HG02943 (cell line): Measurements from ENCODE around the gene HK2.
"Not testable (repeated sequence)": the region's sequence is repeated elsewhere in the genome, so short reads cannot be mapped to it uniquely, and the experiment has no call there.

ENCODE experiments used
- ATAC-seq: cut with Tn5 transposase; IDR thresholded peaks from one replicate; pipeline ENCODE4 v1.9.1; 2021; ENCODE audit warnings: mild to moderate bottlenecking, low read depth, moderate library complexity; ENCODE audit not compliant: unreplicated experiment

Gene HK2

GRCh38 chr2:74833418-74834233 lies at the start of gene HK2:
Gene HK2, plus strand, starts transcription at chr2:74834127. Its CDS starts 454 bp downstream, at chr2:74834581.
- peak; percentile 78 for ATAC-seq

- ATAC-seq, result no peak
Observed at GRCh38 chr2:74789271-74789670, 44.7 kb upstream of the HK2 start.

- no peak for ATAC-seq
Observed at GRCh38 chr2:74792282-74792681, 41.6 kb upstream of the HK2 start.

DNA sequence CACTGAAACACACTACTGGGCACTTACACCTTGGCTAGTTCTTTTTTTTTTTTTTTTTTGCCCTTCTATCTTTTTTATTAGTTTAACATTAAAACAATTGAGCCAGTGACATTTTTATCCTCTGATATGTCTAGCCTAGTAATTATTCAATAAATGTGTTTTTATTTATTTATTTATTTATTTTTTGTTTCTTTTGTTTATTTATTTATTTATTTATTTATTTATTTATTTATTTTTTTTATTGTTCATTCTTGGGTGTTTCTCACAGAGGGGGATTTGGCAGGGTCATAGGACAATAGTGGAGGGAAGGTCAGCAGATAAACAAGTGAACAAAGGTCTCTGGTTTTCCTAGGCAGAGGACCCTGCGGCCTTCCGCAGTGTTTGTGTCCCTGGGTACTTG lies 39.0 kb upstream of the HK2 start:
- not testable (repeated sequence) for ATAC-seq

DNA sequence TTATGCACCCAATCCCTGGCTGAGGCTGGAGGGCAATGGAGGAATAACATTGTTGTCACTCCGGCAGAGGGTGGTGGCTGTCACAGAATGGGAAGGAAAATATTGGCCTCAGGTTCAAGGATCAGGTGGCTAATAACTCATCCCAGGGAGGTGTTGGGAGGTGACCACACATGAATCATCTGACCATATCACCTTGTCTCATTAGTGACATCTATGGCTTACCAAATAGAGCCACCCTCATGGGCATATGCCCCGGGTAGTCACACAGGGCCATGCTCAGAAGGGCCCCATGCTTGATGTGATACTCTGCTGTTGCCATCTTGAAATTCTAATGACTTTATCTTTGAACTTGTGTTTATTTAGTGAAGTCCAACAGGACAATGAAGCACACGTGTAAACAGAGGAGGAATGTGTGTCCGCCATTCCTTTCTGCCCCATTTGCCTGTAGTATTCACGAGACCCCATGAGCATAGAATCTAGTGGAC lies 27.5 kb upstream of the HK2 start:
- no peak for ATAC-seq

DNA sequence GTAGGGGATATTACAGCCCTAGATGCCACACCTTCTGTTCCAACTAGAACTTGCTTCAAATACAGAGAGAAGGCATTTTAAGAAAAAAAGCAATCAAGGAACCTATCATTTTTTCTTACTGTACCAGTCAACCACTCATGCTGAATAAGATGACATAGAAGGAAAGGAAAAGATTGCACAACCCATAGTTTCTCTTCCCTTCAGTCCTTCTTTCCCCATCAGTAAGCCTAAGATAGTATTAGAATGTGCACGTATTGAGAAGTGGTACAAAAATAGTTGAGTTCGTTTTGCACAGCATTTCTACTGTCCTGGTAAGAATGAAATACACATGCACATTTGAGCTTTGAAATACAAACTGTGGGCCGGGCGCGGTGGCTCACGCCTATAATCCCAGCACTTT lies 27.0 kb upstream of the HK2 start:
- ATAC-seq, result no peak

GRCh38 chr2:74812787-74813590 lies 20.9 kb upstream of the HK2 start:
- no peak for ATAC-seq

- ATAC-seq, result no peak
Observed at GRCh38 chr2:74814102-74814501, 19.8 kb upstream of the HK2 start.

- no peak for ATAC-seq
Observed at GRCh38 chr2:74815941-74816340, 18.0 kb upstream of the HK2 start.

DNA sequence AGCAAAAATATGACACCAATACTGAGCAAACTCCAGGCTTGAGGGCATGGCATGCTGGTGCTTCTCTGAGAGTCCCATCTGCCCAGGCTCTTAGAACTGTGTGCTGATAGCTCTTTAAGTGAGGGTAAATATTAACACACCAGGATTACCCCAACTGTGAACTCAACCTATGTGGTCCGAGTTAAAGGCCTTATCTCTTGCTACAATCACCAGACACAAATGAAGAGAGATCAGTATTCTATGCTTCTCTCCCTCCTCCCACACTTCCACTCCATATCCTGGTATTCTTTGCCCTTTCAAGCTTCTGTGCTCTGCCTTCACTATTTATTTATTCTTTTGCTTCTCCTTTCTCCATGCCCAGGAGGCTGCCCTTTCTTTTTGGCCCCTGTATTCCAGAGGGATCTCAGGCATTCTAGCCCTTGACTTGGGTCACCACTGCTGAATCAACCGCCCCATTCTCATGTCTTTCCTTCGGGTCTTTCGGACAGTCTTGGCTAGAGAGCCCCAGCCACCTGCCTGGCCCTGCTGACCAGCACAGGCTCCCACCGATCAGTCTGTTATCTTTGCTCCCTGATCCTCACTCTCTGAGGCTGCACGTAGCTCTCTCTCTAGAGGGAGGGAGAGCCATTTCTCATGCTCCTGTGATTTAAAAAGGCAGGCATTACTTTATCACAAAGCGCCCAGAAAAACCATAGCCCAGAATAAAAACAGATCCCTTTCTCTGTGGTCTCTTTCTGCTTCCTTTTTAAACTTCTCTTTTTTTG lies 17.2 kb upstream of the HK2 start:
- no peak for ATAC-seq

GRCh38 chr2:74817304-74817675 lies 16.6 kb upstream of the HK2 start:
- no peak for ATAC-seq

DNA sequence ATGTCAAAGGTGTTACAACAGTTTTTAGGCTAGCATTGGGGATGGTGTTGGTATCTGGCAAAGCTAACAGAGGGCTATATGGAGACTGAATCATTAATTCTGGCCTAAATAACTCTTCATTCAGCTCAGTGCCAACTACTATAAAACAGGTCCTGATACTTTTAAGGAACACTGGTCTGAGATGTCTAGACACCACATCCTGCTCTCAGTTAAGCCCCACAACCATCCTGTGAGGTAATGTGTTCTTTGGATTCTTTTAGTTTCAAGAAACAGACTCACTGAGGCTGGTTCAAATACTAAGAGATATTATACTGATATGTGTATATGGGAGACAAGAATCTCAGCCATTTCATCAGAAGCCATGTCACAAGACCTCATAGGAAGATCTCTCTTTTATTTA lies 14.2 kb upstream of the HK2 start:
- ATAC-seq, result no peak

- no peak for ATAC-seq
Observed at GRCh38 chr2:74821177-74822126, 12.5 kb upstream of the HK2 start.

- ATAC-seq, result no peak
Observed at GRCh38 chr2:74822771-74823566, 11.0 kb upstream of the HK2 start.

DNA sequence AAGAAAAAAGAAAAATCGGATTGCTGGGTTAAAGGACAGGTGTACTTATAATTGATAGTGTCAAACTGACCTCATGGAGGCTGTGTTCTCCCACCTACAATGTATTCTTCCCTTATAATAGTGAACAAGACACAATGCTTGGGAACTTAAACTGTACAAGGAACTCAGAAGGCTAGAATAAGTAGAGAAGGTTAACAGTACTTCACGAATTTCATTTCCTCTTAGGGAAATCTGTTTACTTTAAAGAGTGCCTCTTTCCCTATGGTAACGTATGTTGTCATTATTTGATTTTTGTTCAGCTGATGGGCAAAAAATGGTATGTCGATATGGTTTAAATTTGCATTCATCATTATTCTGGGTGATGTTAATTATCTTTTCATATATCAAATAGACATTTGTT lies 9.2 kb upstream of the HK2 start:
- no peak for ATAC-seq

GRCh38 chr2:74828543-74828942 lies 5.4 kb upstream of the HK2 start:
- ATAC-seq, result no peak

GRCh38 chr2:74831693-74832530 lies 2.0 kb upstream of the HK2 start:
- ATAC-seq, result no peak

DNA sequence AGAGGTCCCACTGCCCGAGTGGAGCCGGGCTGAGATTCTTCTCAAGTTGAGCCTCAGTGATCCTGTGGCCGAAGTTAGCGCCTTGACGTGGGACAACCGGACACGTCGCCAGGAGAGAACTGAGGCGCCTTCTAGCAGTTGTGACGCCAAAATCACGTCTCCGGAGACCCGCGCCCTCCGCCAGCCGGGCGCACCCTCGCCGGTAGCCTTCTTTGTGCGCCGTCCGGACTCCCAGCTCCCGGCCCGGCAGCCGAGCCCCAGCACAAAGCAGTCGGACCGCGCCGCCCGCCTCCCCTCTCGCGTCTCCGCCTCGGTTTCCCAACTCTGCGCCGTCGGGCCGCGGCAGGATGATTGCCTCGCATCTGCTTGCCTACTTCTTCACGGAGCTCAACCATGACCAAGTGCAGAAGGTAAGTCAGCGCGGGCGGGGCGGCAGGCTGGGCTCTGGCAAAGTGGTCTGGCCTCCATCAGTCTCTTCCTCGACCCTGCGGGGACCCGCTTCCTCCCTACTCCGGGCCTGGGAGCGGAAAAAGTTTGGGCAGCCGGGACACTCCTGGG lies 386 bp downstream of the HK2 start:
- peak; percentile 18 for ATAC-seq
